Endothelial cell of umbilical vein (primary cell): Measurements from ENCODE around the gene BBX. TPM values are rescaled to one million over a fixed set of nuclear protein-coding genes. Genes with fewer than 3 reads are reported as not detected.

Experiments
- BruUV-seq: library from RNA; stranded (reverse); fragments of 400-500 nt; replicated peaks from 2 replicates; lab custom pipeline; 2021; lab: Mats Ljungman, UMichigan
- CTCF ChIA-PET: fragments of 300-600, 350-600 bp; sonication (Branson Sonifier 250); formaldehyde crosslinking; loops from one replicate; lab custom pipeline; 2021; ENCODE audit warnings: antibody characterized with exemption, inconsistent platforms; lab: Charles Lee
- POLR2A ChIA-PET: fragments of 300-600, 350-600 bp; sonication (Branson Sonifier 250); formaldehyde crosslinking; loops from one replicate; lab custom pipeline; 2021; ENCODE audit warnings: antibody characterized with exemption, inconsistent platforms; lab: Charles Lee
- DNase-seq: peaks from one replicate; pipeline ENCODE4 v3.0.0-alpha.2; 2011; ENCODE audit warnings: low read depth, low spot score
- FAIRE-seq: peaks from 2 replicates; lab custom pipeline; 2011; peaks lifted over from hg19 to GRCh38; lab: Jason Lieb, UNC
- H2AFZ ChIP-seq: 2 replicates; pipeline ENCODE4 v1.6.0; 2012; ENCODE audit warnings: low read depth, low read length, control low read depth, inconsistent platforms
- H3K27ac ChIP-seq: 2 replicates; pipeline ENCODE4 v1.5.1; 2011; ENCODE audit warnings: low read depth, mild to moderate bottlenecking, control low read depth, low read length, moderate library complexity; ENCODE audit not compliant: insufficient read depth
- H3K27me3 ChIP-seq, 2 experiments: 2 replicates each; pipeline versions ENCODE4 v1.6.0 to v1.6.1; 2011; ENCODE audit warnings: low read length in 2 of 2, mixed read lengths in 1 of 2; ENCODE audit not compliant: control insufficient read depth in 2 of 2, insufficient read depth in 2 of 2
- H3K36me3 ChIP-seq, 2 experiments: 2 replicates in 1 of 2; 3 replicates in 1 of 2; pipeline ENCODE4 v1.5.1; 2011; ENCODE audit warnings: low read length in 2 of 2, mild to moderate bottlenecking in 1 of 2, moderate library complexity in 1 of 2; ENCODE audit not compliant: control insufficient read depth in 2 of 2, insufficient read depth in 2 of 2; ENCODE audit errors: extremely low read depth in 1 of 2
- H3K4me1 ChIP-seq: 3 replicates; pipeline ENCODE4 v1.5.1; 2011; ENCODE audit warnings: mild to moderate bottlenecking, low read length; ENCODE audit not compliant: control insufficient read depth, insufficient read depth; ENCODE audit errors: extremely low read depth
- H3K4me2 ChIP-seq: 2 replicates; pipeline ENCODE4 v1.6.1; 2011; ENCODE audit warnings: low read length, control low read depth, mixed read lengths; ENCODE audit not compliant: insufficient read depth
- H3K4me3 ChIP-seq, 3 experiments: fragments of 200-600 bp in 1 of 3; sonication (generic), shearing (Covaris generic) in 1 of 3; replicated peaks in 1 of 3; 2 replicates each; pipeline ENCODE4 v1.5.1; 2011 to 2016; ENCODE audit warnings: control low read depth in 3 of 3, low read length in 3 of 3, mild to moderate bottlenecking in 2 of 3, inconsistent platforms in 1 of 3, low read depth in 1 of 3, moderate library complexity in 1 of 3; ENCODE audit not compliant: insufficient read depth in 1 of 3
- H3K79me2 ChIP-seq: 2 replicates; pipeline ENCODE4 v1.6.0; 2012; ENCODE audit warnings: low read length, inconsistent platforms; ENCODE audit not compliant: control insufficient read depth, insufficient read depth
- H3K9ac ChIP-seq: replicated peaks from 2 replicates; pipeline ENCODE3; 2011; ENCODE audit warnings: low read length, control low read depth; ENCODE audit not compliant: insufficient read depth; ENCODE audit errors: extremely low read depth
- H3K9me1 ChIP-seq: replicated peaks from 3 replicates; pipeline ENCODE4 v1.6.0; 2011; ENCODE audit warnings: mild to moderate bottlenecking, low read length; ENCODE audit not compliant: control insufficient read depth, insufficient read depth; ENCODE audit errors: extremely low read depth
- H3K9me3 ChIP-seq: replicated peaks from 2 replicates; pipeline ENCODE4 v1.5.1; 2012; ENCODE audit warnings: low read length, inconsistent platforms; ENCODE audit not compliant: control insufficient read depth, insufficient read depth
- H4K20me1 ChIP-seq: replicated peaks from 2 replicates; pipeline ENCODE3; 2011; ENCODE audit warnings: mild to moderate bottlenecking, low read length; ENCODE audit not compliant: control insufficient read depth, insufficient read depth; ENCODE audit errors: extremely low read depth
- CTCF ChIP-seq, 2 donors: IDR thresholded peaks; 1 replicate in 1 of 2; 2 replicates in 1 of 2; pipeline ENCODE4 v1.5.1; 2011; ENCODE audit warnings: low read length in 2 of 2, mild to moderate bottlenecking in 2 of 2, moderate library complexity in 2 of 2, control low read depth in 1 of 2, inconsistent platforms in 1 of 2, low read depth in 1 of 2; ENCODE audit not compliant: insufficient read depth in 1 of 2; ENCODE audit errors: extremely low read depth in 1 of 2
- EZH2 ChIP-seq: IDR thresholded peaks from 2 replicates; pipeline ENCODE4 v1.6.1; 2012; ENCODE audit warnings: borderline replicate concordance, low read depth, mild to moderate bottlenecking, moderate library complexity, low read length, inconsistent platforms; ENCODE audit not compliant: severe bottlenecking
- FOS ChIP-seq: IDR thresholded peaks from 2 replicates; pipeline ENCODE4 v1.6.1; 2011; ENCODE audit warnings: mild to moderate bottlenecking, low read length, moderate library complexity, borderline replicate concordance; ENCODE audit not compliant: insufficient read depth
- GATA2 ChIP-seq: IDR thresholded peaks from 2 replicates; pipeline ENCODE4 v1.7.0; 2011; ENCODE audit warnings: low read depth, mild to moderate bottlenecking, moderate library complexity, mixed read lengths, low read length; ENCODE audit not compliant: insufficient read length, insufficient read depth
- JUN ChIP-seq: IDR thresholded peaks from 2 replicates; pipeline ENCODE4 v1.6.1; 2011; ENCODE audit warnings: borderline replicate concordance, low read depth; ENCODE audit not compliant: insufficient read length, insufficient read depth
- MAX ChIP-seq: IDR thresholded peaks from 2 replicates; pipeline ENCODE4 v1.6.1; 2011; ENCODE audit not compliant: insufficient read depth, insufficient read length
- MYC ChIP-seq: IDR thresholded peaks from one replicate; pipeline ENCODE4 v1.6.1; 2011; ENCODE audit warnings: mild to moderate bottlenecking, low read depth, low read length
- POLR2A ChIP-seq: IDR thresholded peaks from 2 replicates; pipeline ENCODE4 v1.6.1; 2012; ENCODE audit warnings: low read depth, mild to moderate bottlenecking, control low read depth, low read length
- POLR2AphosphoS5 ChIP-seq: IDR thresholded peaks from 2 replicates; pipeline ENCODE4 v1.6.1; 2012; ENCODE audit warnings: low read depth, mild to moderate bottlenecking, control low read depth, low read length, moderate library complexity; ENCODE audit not compliant: insufficient read depth
- dilution Hi-C: fragments of 300-500 bp; cut with MboI; formaldehyde crosslinking; loops from one replicate; pipeline ENCODE4 v1.15.0; 2019; ENCODE audit warnings: low sequenced_read_pairs; ENCODE audit not compliant: extremely low pct_ligation_motif_present
- intact Hi-C: fragments of 100-400 bp; cut with micrococcal nuclease; formaldehyde crosslinking; loops from one replicate; pipeline ENCODE4 v1.10.0; 2022
- polyA plus RNA-seq, 4 experiments: library from polyadenylated mRNA; depleted of rRNA in 3 of 4; stranded (reverse) in 3 of 4; unstranded in 1 of 4; fragments of >200 nt; gene quantifications; 2 replicates each; pipeline versions ENCODE4 v1.2.1 to v1.2.3, GENCODE V29; 2011 to 2012; ENCODE audit warnings: missing spikeins in 1 of 4
- total RNA-seq: library from RNA; stranded (reverse); gene quantifications from 2 replicates; pipeline ENCODE4 v1.2.3, GENCODE V29; 2021

Gene BBX
- total and polyA plus RNA-seq, 2 donors (not counting 3 experiments of a cell fraction or from before 2014, with no cell fraction given), result 21.4 to 43.4 TPM

GRCh38 chr3:107666853-107667252 lies 144.1 kb downstream of the BBX start:
- no peaks in the 10 kb centered on the region for H3K79me2 ChIP-seq
- no peaks in the 10 kb centered on the region for H3K27me3 ChIP-seq
- H3K27ac ChIP-seq, result no peak overlapping the region
- peaks cover 24% of the 10 kb centered on the region for H3K4me1 ChIP-seq
- FAIRE-seq (no peak), DNase-seq (no peak)
- no peaks in the 10 kb centered on the region for H3K9me1 ChIP-seq
- H2AFZ ChIP-seq, result no peak overlapping the region
- H3K9ac ChIP-seq, result no peak overlapping the region
- intact Hi-C loops, result loop anchor here (10.0 kb wide), 1 partner anchor 232 kb away; no protein-coding TSS in a partner anchor
- no peaks in the 10 kb centered on the region for H4K20me1 ChIP-seq
- H3K4me3 ChIP-seq, result no peak overlapping the region
- no peak overlapping the region for H3K4me2 ChIP-seq
- no TSS peak for BruUV-seq
- POLR2A ChIA-PET, result no interaction called here
- TF ChIP-seq MYC (no peak), GATA2 (no peak), JUN (no peak), MAX (no peak), FOS (no peak), CTCF (IDR thresholded peaks at IDR 0.05; ENCODE audit: extremely low read depth in 1 of 2, insufficient read depth in 1 of 2, low read depth in 1 of 2, low read length in 2 of 2) (no peak), EZH2 (no peak), POLR2AphosphoS5 (no peak), POLR2A (no peak)
- no peaks in the 10 kb centered on the region for H3K9me3 ChIP-seq
- dilution Hi-C loops, result no loop called here
- CTCF ChIA-PET, result interaction anchor here (7.6 kb wide), 1 partner anchor 10 kb away, joined by 169 read pairs; no protein-coding TSS in a partner anchor
- H3K36me3 ChIP-seq, result no peaks in the 10 kb centered on the region
